IPS-20b (cell line): ENCODE measurements around the gene BRD9.
"Not testable (repeated sequence)": the region's sequence is repeated elsewhere in the genome, so short reads cannot be mapped to it uniquely, and the experiment has no call there.

Source experiments
- H3K27ac ChIP-seq: one replicate; pipeline ENCODE4 v1.5.1; 2013; ENCODE audit warnings: low read length
- H3K27me3 ChIP-seq: 2 replicates; pipeline ENCODE4 v1.6.1; 2013; ENCODE audit warnings: mild to moderate bottlenecking, low read length, inconsistent platforms; ENCODE audit not compliant: insufficient read depth
- H3K36me3 ChIP-seq: 2 replicates; pipeline ENCODE4 v1.6.1; 2013; ENCODE audit warnings: low read depth, mild to moderate bottlenecking, inconsistent platforms, low read length, moderate library complexity; ENCODE audit not compliant: insufficient read depth
- H3K4me1 ChIP-seq: 2 replicates; pipeline ENCODE4 v1.6.1; 2013; ENCODE audit warnings: mild to moderate bottlenecking, control low read depth, inconsistent platforms, low read length, moderate library complexity; ENCODE audit not compliant: insufficient read depth
- H3K4me3 ChIP-seq: 2 replicates; pipeline ENCODE4 v1.5.1; 2013; ENCODE audit warnings: mild to moderate bottlenecking, low read length, inconsistent platforms
- H3K9ac ChIP-seq: 2 replicates; pipeline ENCODE4 v1.6.1; 2013; ENCODE audit warnings: low read depth, mild to moderate bottlenecking, inconsistent platforms, low read length, moderate library complexity
- H3K9me3 ChIP-seq: 2 replicates; pipeline ENCODE4 v1.6.1; 2013; ENCODE audit warnings: mild to moderate bottlenecking, low read depth, low read length, inconsistent platforms; ENCODE audit not compliant: insufficient read depth

BRD9 gene

GRCh38 chr5:892394-893136, at the start of gene BRD9, which contains the start of gene TRIP13:
Gene BRD9 (minus strand): TSS chr5:892801. CDS start chr5:892657, 144 bp downstream.
Gene TRIP13 (plus strand): TSS chr5:892884. CDS start chr5:892999, 115 bp downstream.
- H3K27ac ChIP-seq = peak within 1 kb of the TSS; percentile 91
- H3K4me3 ChIP-seq = peak within 1 kb of the TSS; percentile 97
- H3K4me1 ChIP-seq = peaks cover 4% of the 10 kb centered on the region; the same call in 1 of the 2 replicates
- no peaks in the 10 kb centered on the region for H3K27me3 ChIP-seq
- H3K9ac ChIP-seq = peak within 1 kb of the TSS; percentile 98
- H3K9me3 ChIP-seq = no peaks in the 10 kb centered on the region
- H3K36me3 ChIP-seq = peaks cover 66% of the 10 kb centered on the region

- H3K36me3 ChIP-seq, H3K4me3 ChIP-seq, H3K27ac ChIP-seq, H3K9me3 ChIP-seq, H3K9ac ChIP-seq, H3K4me1 ChIP-seq, H3K27me3 ChIP-seq: not testable (repeated sequence)
Observed at GRCh38 chr5:940741-941140, 48.1 kb upstream of the BRD9 start.

GRCh38 chr5:939368-939767, 46.8 kb upstream of the BRD9 start:
- Histone ChIP-seq H3K4me1 (peaks cover 2% of the 10 kb centered on the region; the same call in 1 of the 2 replicates), H3K27ac (no peak overlapping the region), H3K4me3 (no peak overlapping the region), H3K9me3 (no peaks in the 10 kb centered on the region), H3K36me3 (no peaks in the 10 kb centered on the region), H3K9ac (no peak overlapping the region), H3K27me3 (no peaks in the 10 kb centered on the region; the same call in none of the 2 replicates)

- no peaks in the 10 kb centered on the region for H3K9me3 ChIP-seq
- H3K36me3 ChIP-seq = no peaks in the 10 kb centered on the region
- H3K27me3 ChIP-seq = no peaks in the 10 kb centered on the region; the same call in 1 of the 2 replicates
- no peak overlapping the region for H3K27ac ChIP-seq
- H3K9ac ChIP-seq = no peak overlapping the region
- H3K4me1 ChIP-seq = no peaks in the 10 kb centered on the region
- no peak overlapping the region for H3K4me3 ChIP-seq
Observed at GRCh38 chr5:937151-937924, 44.7 kb upstream of the BRD9 start.

GRCh38 chr5:936149-937144, 43.8 kb upstream of the BRD9 start:
- Histone ChIP-seq H3K27me3 (peaks cover under 1% of the 10 kb centered on the region), H3K4me1 (no peaks in the 10 kb centered on the region), H3K36me3 (no peaks in the 10 kb centered on the region), H3K27ac (no peak overlapping the region), H3K9ac (no peak overlapping the region), H3K4me3 (no peak overlapping the region), H3K9me3 (no peaks in the 10 kb centered on the region)

GRCh38 chr5:935510-936084, 43.0 kb upstream of the BRD9 start:
- H3K9me3 ChIP-seq = no peaks in the 10 kb centered on the region

GRCh38 chr5:934381-934967, 41.9 kb upstream of the BRD9 start:
- not testable (repeated sequence) for H3K9me3 ChIP-seq, H3K9ac ChIP-seq, H3K36me3 ChIP-seq, H3K27ac ChIP-seq, H3K4me1 ChIP-seq, H3K4me3 ChIP-seq
- peaks cover 12% of the 10 kb centered on the region for H3K27me3 ChIP-seq

More at GRCh38 chr5:935510-936084, 43.0 kb upstream of the BRD9 start:
- H3K9ac ChIP-seq = no peak overlapping the region
- H3K4me3 ChIP-seq = no peak overlapping the region
- H3K27me3 ChIP-seq = peaks cover 9% of the 10 kb centered on the region
- H3K27ac ChIP-seq = no peak overlapping the region
- H3K4me1 ChIP-seq = no peaks in the 10 kb centered on the region
- H3K36me3 ChIP-seq = no peaks in the 10 kb centered on the region

- peaks cover 12% of the 10 kb centered on the region for H3K27me3 ChIP-seq
- H3K9me3 ChIP-seq, H3K9ac ChIP-seq, H3K27ac ChIP-seq, H3K4me1 ChIP-seq, H3K4me3 ChIP-seq, H3K36me3 ChIP-seq: not testable (repeated sequence)
Observed at GRCh38 chr5:933951-934350, 41.4 kb upstream of the BRD9 start.

- no peaks in the 10 kb centered on the region for H3K9me3 ChIP-seq
- no peak overlapping the region for H3K27ac ChIP-seq
- H3K4me3 ChIP-seq = no peak overlapping the region
- H3K9ac ChIP-seq = no peak overlapping the region
- no peaks in the 10 kb centered on the region for H3K36me3 ChIP-seq
- no peaks in the 10 kb centered on the region for H3K4me1 ChIP-seq
- peaks cover 12% of the 10 kb centered on the region for H3K27me3 ChIP-seq
Observed at GRCh38 chr5:933251-933861, 40.8 kb upstream of the BRD9 start.

GRCh38 chr5:932628-933250, 40.1 kb upstream of the BRD9 start:
- Histone ChIP-seq H3K4me3 (no peak overlapping the region), H3K27me3 (peaks cover 14% of the 10 kb centered on the region), H3K27ac (no peak overlapping the region), H3K4me1 (no peaks in the 10 kb centered on the region), H3K9ac (no peak overlapping the region), H3K9me3 (no peaks in the 10 kb centered on the region), H3K36me3 (no peaks in the 10 kb centered on the region)
